Right cardiac atrium (tissue), 5 donors: Measurements from ENCODE around the gene C20orf173. TPM values are rescaled to one million over a fixed set of nuclear protein-coding genes. Genes with fewer than 3 reads are reported as not detected.

Experiments used
- ATAC-seq, 2 donors: fragments of 200-7000 bp; cut with Tn5 transposase; one replicate each; pipeline versions ENCODE4 v1.8.0 to v1.9.1; 2020; ENCODE audit warnings: moderate library complexity in 2 of 2, mild to moderate bottlenecking in 1 of 2
- DNase-seq, 3 donors: peaks; one replicate each; pipeline ENCODE4 v3.0.0-alpha.2; 2020
- H3K27ac ChIP-seq: one replicate; pipeline ENCODE4 v1.5.1; 2013; ENCODE audit warnings: mild to moderate bottlenecking, low read length, control low read depth, moderate library complexity
- H3K27me3 ChIP-seq: one replicate; pipeline ENCODE4 v1.6.1; 2013; ENCODE audit not compliant: control insufficient read depth, insufficient read depth
- H3K4me1 ChIP-seq: one replicate; pipeline ENCODE4 v1.6.1; 2013; ENCODE audit warnings: low read length; ENCODE audit not compliant: control insufficient read depth, insufficient read depth
- H3K4me3 ChIP-seq: one replicate; pipeline ENCODE4 v1.5.1; 2013; ENCODE audit warnings: low read length, control low read depth
- H3K9me3 ChIP-seq: one replicate; pipeline ENCODE4 v1.6.1; 2013; ENCODE audit warnings: low read length; ENCODE audit not compliant: control insufficient read depth
- WGBS: extraction: QIAGEN DNeasy Blood & Tissue Kit; methylation state at CpG from one replicate; pipeline ENCODE4 v1.1.7; 2013; 5-methylcytosine and 5-hydroxymethylcytosine counted together
- intact Hi-C, 4 donors: fragments of 100-400 bp; cut with DNase I; formaldehyde crosslinking; loops; one replicate each; pipeline versions ENCODE4 v1.11.0 to v1.14.0; 2022 to 2023
- polyA plus RNA-seq: library from polyadenylated mRNA; stranded (reverse); fragments of 200-250 nt; gene quantifications from one replicate; pipeline ENCODE4 v1.2.3, GENCODE V29; 2013
- total RNA-seq, 4 donors: library from RNA; stranded (reverse); fragmentation: NEBNext Ultra II Directional; extraction: Animal tissue kit (Norgen Biotek cat#: 25700); gene quantifications; one replicate each; pipeline ENCODE4 v1.2.1, GENCODE V29; 2021
- donor health status: healthy with polysubstance abuse.
- donor health status: DM: no; HTN: yes; CAD: no.
- donor health status: DM: no; HTN: no; CAD: no.
- donor health status: DM: no; HTN: yes; CAD: no; lungs with severe emphysema.
- donor health status: DM: yes; HTN: yes; CAD: no.

The C20orf173 gene
- total and polyA plus RNA-seq, 5 donors = not detected

GRCh38 chr20:35490736-35491181 is 38.7 kb downstream of the C20orf173 start:
- no peak overlapping the region for H3K27ac ChIP-seq
- no peaks in the 10 kb centered on the region for H3K4me1 ChIP-seq
- peak overlapping the region; percentile 31 for H3K4me3 ChIP-seq
- DNase-seq (no peak), ATAC-seq (peak; percentile 66 to 70)
- no peaks in the 10 kb centered on the region for H3K9me3 ChIP-seq
- intact Hi-C loops = no loop called here
- no peaks in the 10 kb centered on the region for H3K27me3 ChIP-seq
- 79% methylated on average over 6 of the region's 6 CpGs for WGBS

- ATAC-seq = no peak
- H3K4me1 ChIP-seq = no peaks in the 10 kb centered on the region
- no peak overlapping the region for H3K27ac ChIP-seq
- WGBS = 96% methylated on average over 5 of the region's 5 CpGs
- no peaks in the 10 kb centered on the region for H3K9me3 ChIP-seq
- intact Hi-C loops = no loop called here
- no peaks in the 10 kb centered on the region for H3K27me3 ChIP-seq
- DNase-seq = no peak
- H3K4me3 ChIP-seq = no peak overlapping the region
These were observed 39.7 kb downstream of the C20orf173 start for GRCh38 chr20:35489717-35490116.

- DNase-seq (no peak), ATAC-seq (no peak)
- WGBS = 99% methylated on average over 4 of the region's 4 CpGs
- intact Hi-C loops = no loop called here
- H3K27me3 ChIP-seq = no peaks in the 10 kb centered on the region
- no peak overlapping the region for H3K27ac ChIP-seq
- no peaks in the 10 kb centered on the region for H3K4me1 ChIP-seq
- no peak overlapping the region for H3K4me3 ChIP-seq
- no peaks in the 10 kb centered on the region for H3K9me3 ChIP-seq
These were observed 42.0 kb downstream of the C20orf173 start for GRCh38 chr20:35487479-35487878.

GRCh38 chr20:35479798-35480197 is 49.7 kb downstream of the C20orf173 start:
- intact Hi-C loops = no loop called here
- ATAC-seq = no peak
- 97% methylated on average over 5 of the region's 5 CpGs for WGBS

GRCh38 chr20:35478804-35479472 is 50.5 kb downstream of the C20orf173 start:
- Histone ChIP-seq H3K4me1 (no peaks in the 10 kb centered on the region), H3K9me3 (no peaks in the 10 kb centered on the region), H3K27ac (no peak overlapping the region), H3K27me3 (no peaks in the 10 kb centered on the region), H3K4me3 (no peak overlapping the region)
- 82% methylated on average over 16 of the region's 16 CpGs for WGBS
- peak in 1 of 3 donors; percentile 55 for DNase-seq
- intact Hi-C loops = no loop called here
- no peak for ATAC-seq

More at GRCh38 chr20:35479798-35480197, 49.7 kb downstream of the C20orf173 start:
- no peak overlapping the region for H3K27ac ChIP-seq
- H3K4me1 ChIP-seq = no peaks in the 10 kb centered on the region
- H3K9me3 ChIP-seq = no peaks in the 10 kb centered on the region
- H3K27me3 ChIP-seq = no peaks in the 10 kb centered on the region
- H3K4me3 ChIP-seq = no peak overlapping the region
- no peak for DNase-seq

Other genes with a start within 250 kb of the C20orf173 start
- gene EIF6, start 244.9 kb downstream of the C20orf173 start, total RNA-seq = 10 to 100 TPM; 36.2 to 57.3 (median 41.4) TPM
- 37.7 TPM for gene EIF6, start 244.9 kb downstream of the C20orf173 start, polyA plus RNA-seq
- gene FAM83C, start 237.2 kb downstream of the C20orf173 start, total RNA-seq = not detected
- not detected for gene FAM83C, start 237.2 kb downstream of the C20orf173 start, polyA plus RNA-seq
- 100 to 1,000 TPM in 1 of 4 donors, 10 to 100 TPM in 3; 79.0 to 127 (median 84.3) TPM for gene UQCC1, start 117.7 kb downstream of the C20orf173 start, total RNA-seq
- 67.2 TPM for gene UQCC1, start 117.7 kb downstream of the C20orf173 start, polyA plus RNA-seq
- under 1 TPM in 3 of 4 donors, not detected in 1; 0.09 to 0.17 (median 0.11) TPM for gene GDF5, start 91.4 kb downstream of the C20orf173 start, total RNA-seq
- 0.05 TPM for gene GDF5, start 91.4 kb downstream of the C20orf173 start, polyA plus RNA-seq
- 10 to 100 TPM; 12.2 to 22.0 (median 18.5) TPM for gene CEP250, start 74.1 kb downstream of the C20orf173 start, total RNA-seq
- gene CEP250, start 74.1 kb downstream of the C20orf173 start, polyA plus RNA-seq = 11.0 TPM
- gene ERGIC3, start 12.4 kb upstream of the C20orf173 start, total RNA-seq = 100 to 1,000 TPM; 129 to 138 (median 133) TPM
- gene ERGIC3, start 12.4 kb upstream of the C20orf173 start, polyA plus RNA-seq = 83.7 TPM
- gene SPAG4, start 86.2 kb upstream of the C20orf173 start, total RNA-seq = 1 to 10 TPM; 3.7 to 5.0 (median 4.4) TPM
- gene SPAG4, start 86.2 kb upstream of the C20orf173 start, polyA plus RNA-seq = 6.7 TPM
- 10 to 100 TPM; 67.5 to 82.7 (median 77.9) TPM for gene CPNE1, start 135.2 kb upstream of the C20orf173 start, total RNA-seq
- 63.2 TPM for gene CPNE1, start 135.2 kb upstream of the C20orf173 start, polyA plus RNA-seq
- gene RBM12, start 135.2 kb upstream of the C20orf173 start, total RNA-seq = 10 to 100 TPM; 46.1 to 59.1 (median 53.6) TPM
- gene RBM12, start 135.2 kb upstream of the C20orf173 start, polyA plus RNA-seq = 8.7 TPM
- 10 to 100 TPM; 29.2 to 41.7 (median 35.2) TPM for gene NFS1, start 169.7 kb upstream of the C20orf173 start, total RNA-seq
- 36.5 TPM for gene NFS1, start 169.7 kb upstream of the C20orf173 start, polyA plus RNA-seq
- 100 to 1,000 TPM; 156 to 187 (median 168) TPM for gene ROMO1, start 169.8 kb upstream of the C20orf173 start, total RNA-seq
- gene ROMO1, start 169.8 kb upstream of the C20orf173 start, polyA plus RNA-seq = 379 TPM
- gene RBM39, start 212.6 kb upstream of the C20orf173 start, total RNA-seq = 100 to 1,000 TPM; 163 to 173 (median 167) TPM
- gene RBM39, start 212.6 kb upstream of the C20orf173 start, polyA plus RNA-seq = 143 TPM
- 10 to 100 TPM; 44.6 to 56.8 (median 55.6) TPM for gene PHF20, start 242.4 kb upstream of the C20orf173 start, total RNA-seq
- gene PHF20, start 242.4 kb upstream of the C20orf173 start, polyA plus RNA-seq = 38.5 TPM